GM12878 (cell line): Measurements from ENCODE around the gene GUCY2D. TPM values are rescaled to one million over a fixed set of nuclear protein-coding genes. Genes with fewer than 3 reads are reported as not detected.

Source experiments
- ATAC-seq: fragments of 200-7000 bp; cut with Tn5 transposase; 3 replicates; pipeline ENCODE4 v1.9.1; 2020; ENCODE audit warnings: mild to moderate bottlenecking, moderate library complexity
- BruUV-seq: library from RNA; stranded (reverse); fragments of 400-500 nt; replicated peaks from 2 replicates; lab custom pipeline; 2021; lab: Mats Ljungman, UMichigan
- CTCF ChIA-PET: fragments of 300-600 bp; sonication (Branson Sonifier 250); formaldehyde crosslinking; extraction: SDS; loops from one replicate; lab custom pipeline; 2021; ENCODE audit warnings: inconsistent platforms; lab: Yijun Ruan, JAX
- POLR2A ChIA-PET: fragments of 350-600 bp; formaldehyde crosslinking; extraction: SDS; loops from one replicate; lab custom pipeline; 2021; ENCODE audit warnings: inconsistent platforms; lab: Charles Lee
- RAD21 ChIA-PET: fragments of 300-600 bp; sonication (Branson Sonifier 250); formaldehyde crosslinking; loops from one replicate; lab custom pipeline; 2023; ENCODE audit warnings: antibody characterized with exemption; ENCODE audit not compliant: unreplicated experiment; lab: Charles Lee
- SMC1A ChIA-PET: fragments of 300-600 bp; sonication (Branson Sonifier 250); formaldehyde crosslinking; loops from one replicate; lab custom pipeline; 2023; ENCODE audit not compliant: unreplicated experiment, uncharacterized antibody; lab: Charles Lee
- DNase-seq: peaks from one replicate; pipeline ENCODE4 v3.0.0-alpha.2; 2011; ENCODE audit warnings: low read depth, low spot score
- FAIRE-seq: peaks from 3 replicates; lab custom pipeline; 2011; peaks lifted over from hg19 to GRCh38; lab: Jason Lieb, UNC
- H2AFZ ChIP-seq: 2 replicates; pipeline ENCODE4 v1.6.0; 2011; ENCODE audit warnings: low read depth, low read length, control low read depth; ENCODE audit not compliant: control insufficient read depth
- H3K27ac ChIP-seq: 2 replicates; pipeline ENCODE4 v1.5.1; 2011; ENCODE audit warnings: control low read depth; ENCODE audit not compliant: control insufficient read depth, insufficient read depth
- H3K27me3 ChIP-seq, 2 experiments: replicated peaks in 1 of 2; 2 replicates each; pipeline versions ENCODE4 v1.6.0 to v1.6.1; 2011; ENCODE audit warnings: low read length in 1 of 2; ENCODE audit not compliant: control insufficient read depth in 2 of 2, insufficient read depth in 2 of 2
- H3K36me3 ChIP-seq, 2 experiments: 2 replicates each; pipeline ENCODE4 v1.5.1; 2011; ENCODE audit warnings: low read length in 1 of 2; ENCODE audit not compliant: control insufficient read depth in 2 of 2, insufficient read depth in 2 of 2
- H3K4me1 ChIP-seq: 2 replicates; pipeline ENCODE4 v1.6.1; 2011; ENCODE audit warnings: mild to moderate bottlenecking, low read length, moderate library complexity, mixed read lengths; ENCODE audit not compliant: control insufficient read depth, insufficient read depth
- H3K4me2 ChIP-seq: 2 replicates; pipeline ENCODE4 v1.6.0; 2011; ENCODE audit warnings: control low read depth; ENCODE audit not compliant: control insufficient read depth, insufficient read depth
- H3K4me3 ChIP-seq: fragments of 200-600 bp; sonication (generic); 2 replicates; pipeline ENCODE4 v1.5.1; 2016
- H3K79me2 ChIP-seq: 2 replicates; pipeline ENCODE4 v1.6.0; 2011; ENCODE audit warnings: low read length; ENCODE audit not compliant: control insufficient read depth, insufficient read depth
- H3K9ac ChIP-seq: 2 replicates; pipeline ENCODE4 v1.8.0; 2011; ENCODE audit warnings: low read length, control low read depth, mixed read lengths; ENCODE audit not compliant: control insufficient read depth, insufficient read depth
- H3K9me3 ChIP-seq: replicated peaks from 3 replicates; pipeline ENCODE4 v1.5.1; 2011; ENCODE audit warnings: mild to moderate bottlenecking, low read length; ENCODE audit not compliant: control insufficient read depth, insufficient read depth
- H4K20me1 ChIP-seq: 2 replicates; pipeline ENCODE4 v1.6.0; 2011; ENCODE audit not compliant: control insufficient read depth, insufficient read depth
- ASH2L ChIP-seq: fragments of 300-600, 200-600 bp; sonication (generic); IDR thresholded peaks from 2 replicates; pipeline ENCODE4 v1.6.1; 2017; ENCODE audit warnings: low read depth, mild to moderate bottlenecking, borderline replicate concordance
- BCL11A ChIP-seq: IDR thresholded peaks from 2 replicates; pipeline ENCODE4 v1.6.1; 2011; ENCODE audit warnings: low read depth, low read length
- CHD2 ChIP-seq: IDR thresholded peaks from 2 replicates; pipeline ENCODE4 v1.6.1; 2011; ENCODE audit warnings: low read depth, low read length, improper control_type of control experiment, borderline replicate concordance
- FOXM1 ChIP-seq: IDR thresholded peaks from 2 replicates; pipeline ENCODE4 v1.6.1; 2012; ENCODE audit warnings: low read depth, mild to moderate bottlenecking, inconsistent platforms, low read length, moderate library complexity
- NFIC ChIP-seq: IDR thresholded peaks from 2 replicates; pipeline ENCODE4 v1.6.1; 2012; ENCODE audit warnings: low read depth, mild to moderate bottlenecking, inconsistent platforms, low read length, moderate library complexity
- NR2C1 ChIP-seq: fragments of 450-650 bp; IDR thresholded peaks from 2 replicates; pipeline ENCODE4 v1.6.1; 2017; ENCODE audit warnings: antibody characterized with exemption, mild to moderate bottlenecking, moderate library complexity
- RAD51 ChIP-seq: fragments of 450-650 bp; IDR thresholded peaks from 2 replicates; pipeline ENCODE4 v1.6.1; 2016; ENCODE audit warnings: moderate library complexity, mild to moderate bottlenecking, inconsistent platforms
- RBBP5 ChIP-seq: fragments of 200-600 bp; sonication (generic); conservative IDR thresholded peaks from 2 replicates; pipeline ENCODE4 v1.6.1; 2016
- SIN3A ChIP-seq: IDR thresholded peaks from 2 replicates; pipeline ENCODE4 v1.6.1; 2012; ENCODE audit warnings: low read depth, low read length, improper control_type of control experiment
- TARDBP ChIP-seq: IDR thresholded peaks from 2 replicates; pipeline ENCODE4 v1.6.1; 2016; ENCODE audit warnings: borderline replicate concordance
- ZNF217 ChIP-seq: fragments of 450-650 bp; IDR thresholded peaks from 2 replicates; pipeline ENCODE4 v1.6.1; 2017; ENCODE audit warnings: antibody characterized with exemption, mild to moderate bottlenecking
- WGBS: methylation state at CpG from one replicate; pipeline ENCODE4 v1.1.6; 2016; ENCODE audit warnings: low lambda C conversion rate; ENCODE audit not compliant: insufficient replicate concordance, insufficient coverage; ENCODE audit errors: missing lambda C conversion rate; 5-methylcytosine and 5-hydroxymethylcytosine counted together
- in situ Hi-C: fragments of 300-500 bp; cut with MboI; formaldehyde crosslinking; loops from 9 replicates; pipeline ENCODE4 v1.14.3; 2018; ENCODE audit warnings: mixed read lengths
- intact Hi-C: fragments of 100-400 bp; cut with micrococcal nuclease; formaldehyde crosslinking; loops from one replicate; pipeline ENCODE4 v1.14.2; 2022; ENCODE audit not compliant: unreplicated experiment
- polyA plus RNA-seq, 11 experiments: library from polyadenylated mRNA; depleted of rRNA in 4 of 11; unstranded in 6 of 11; stranded (reverse) in 5 of 11; fragments of >200 nt; fragmentation: Nextera tagmentation in 4 of 11; fragmentation: Illumina TruSeq in 1 of 11; extraction: Ambion mirVana in 4 of 11; extraction: Trizol in 1 of 11; gene quantifications; 1 replicate in 1 of 11; 2 replicates in 10 of 11; pipeline versions ENCODE4 v1.2.1 to v1.2.3, GENCODE V29; 2011 to 2016; ENCODE audit warnings: inconsistent platforms in 2 of 11, missing spikeins in 2 of 11, low read depth in 1 of 11
- total RNA-seq, 4 experiments: library from RNA; depleted of rRNA in 3 of 4; stranded (reverse); fragments of >200 nt in 3 of 4; fragmentation: Illumina TruSeq in 1 of 4; extraction: Trizol in 1 of 4; gene quantifications; 2 replicates each; pipeline versions ENCODE4 v1.2.1 to v1.2.3, GENCODE V29; 2013 to 2021
- TF ChIP-seq, protein P1 (sequence below): fragments of 150-350 bp; IDR thresholded peaks from 2 replicates; pipeline ENCODE4 v1.6.1; 2014; ENCODE audit warnings: mild to moderate bottlenecking, low read depth, low read length
- TF ChIP-seq, protein P2 (sequence below): IDR thresholded peaks from 2 replicates; pipeline ENCODE4 v1.6.1; 2011; ENCODE audit warnings: borderline replicate concordance, low read depth, mild to moderate bottlenecking, moderate library complexity, mixed read lengths, low read length; ENCODE audit not compliant: insufficient read depth; ENCODE audit errors: extremely low read length
- TF ChIP-seq, protein P3 (sequence below): fragments of 450-650 bp; IDR thresholded peaks from 2 replicates; pipeline ENCODE4 v1.6.1; 2016; ENCODE audit warnings: mild to moderate bottlenecking
- TF ChIP-seq, protein P4 (sequence below): fragments of 450-650 bp; IDR thresholded peaks from 2 replicates; pipeline ENCODE4 v1.6.1; 2016; ENCODE audit warnings: mild to moderate bottlenecking, moderate library complexity, borderline replicate concordance

Gene GUCY2D
- total and polyA plus RNA-seq, 10 of the 15 experiments (the other 5 are each of a cell fraction or from before 2014, with no cell fraction given): not detected

DNA sequence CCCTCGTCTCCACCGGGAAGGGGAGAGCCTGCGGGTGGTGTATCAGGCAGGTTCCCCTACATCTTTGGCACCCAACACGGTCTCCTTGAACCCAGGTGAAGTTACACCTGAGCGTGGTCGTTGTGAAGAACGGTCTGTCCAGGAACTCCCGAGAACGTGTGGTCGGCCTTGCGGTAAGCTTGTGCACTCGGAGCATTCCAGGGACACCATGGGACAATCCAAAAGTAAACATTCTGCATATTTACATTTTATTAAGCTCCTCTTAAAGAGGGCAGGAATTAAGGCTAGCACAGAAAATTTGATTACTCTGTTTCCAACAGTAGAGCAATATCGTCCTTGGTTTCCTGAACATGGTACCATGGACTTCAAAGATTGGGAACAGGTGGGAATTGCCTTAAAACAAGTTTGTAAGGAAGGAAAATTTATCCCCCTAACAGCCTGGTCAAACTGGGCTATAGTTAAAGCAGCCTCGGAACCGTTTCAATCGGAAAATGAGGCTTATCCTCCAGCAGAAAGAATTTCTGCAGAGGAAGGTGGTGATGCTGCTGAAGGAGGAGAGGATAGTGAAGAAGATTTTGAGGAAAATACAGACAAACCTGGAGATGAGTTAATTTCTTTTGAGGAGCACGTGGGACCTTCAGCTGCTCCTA, 54.7 kb downstream of the GUCY2D start:
- Histone ChIP-seq H3K9ac (no peak overlapping the region), H3K9me3 (no peaks in the 10 kb centered on the region), H3K27ac (no peak overlapping the region), H3K4me1 (peaks cover 14% of the 10 kb centered on the region), H3K4me3 (no peak overlapping the region), H2AFZ (no peak overlapping the region), H3K27me3 (peaks cover 0 to 4% of the 10 kb centered on the region in 2 experiments; a peak in 1 of 4 replicates), H3K4me2 (no peak overlapping the region), H3K79me2 (no peaks in the 10 kb centered on the region), H4K20me1 (no peaks in the 10 kb centered on the region)
- in situ Hi-C loops: no loop called here
- DNase-seq (no peak), FAIRE-seq (no peak)
- ChIA-PET POLR2A (interaction anchor here (0.6 to 1.3 kb wide), 3 partner anchors 13 to 125 kb away, joined by 3 to 4 read pairs (median 3); partner anchors contain the start of genes CNTROB and TRAPPC1), RAD21 (interaction anchor here (0.8 to 4.1 kb wide), 19 partner anchors 15 to 313 kb away, joined by 3 to 21 read pairs (median 6); partner anchors contain the start of genes AURKB, NAA38 and RNF227), SMC1A (interaction anchor here (0.6 to 4.0 kb wide), 26 partner anchors 15 to 314 kb away, joined by 3 to 31 read pairs (median 4); partner anchors contain the start of genes ALOX15B, ALOXE3, CNTROB and GUCY2D)
- intact Hi-C loops: loop anchor here (1.0 to 5.0 kb wide), 5 partner anchors 40 to 315 kb away; partner anchors contain the start of gene NAA38
- 77% methylated on average over 17 of the region's 17 CpGs for WGBS
- no TSS peak for BruUV-seq
- TF ChIP-seq, protein P1, sequence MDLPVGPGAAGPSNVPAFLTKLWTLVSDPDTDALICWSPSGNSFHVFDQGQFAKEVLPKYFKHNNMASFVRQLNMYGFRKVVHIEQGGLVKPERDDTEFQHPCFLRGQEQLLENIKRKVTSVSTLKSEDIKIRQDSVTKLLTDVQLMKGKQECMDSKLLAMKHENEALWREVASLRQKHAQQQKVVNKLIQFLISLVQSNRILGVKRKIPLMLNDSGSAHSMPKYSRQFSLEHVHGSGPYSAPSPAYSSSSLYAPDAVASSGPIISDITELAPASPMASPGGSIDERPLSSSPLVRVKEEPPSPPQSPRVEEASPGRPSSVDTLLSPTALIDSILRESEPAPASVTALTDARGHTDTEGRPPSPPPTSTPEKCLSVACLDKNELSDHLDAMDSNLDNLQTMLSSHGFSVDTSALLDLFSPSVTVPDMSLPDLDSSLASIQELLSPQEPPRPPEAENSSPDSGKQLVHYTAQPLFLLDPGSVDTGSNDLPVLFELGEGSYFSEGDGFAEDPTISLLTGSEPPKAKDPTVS: no peak
- TF ChIP-seq TARDBP (no peak), NFIC (no peak), CHD2 (no peak), ZNF217 (no peak), BCL11A (no peak), RAD51 (no peak), FOXM1 (no peak), NR2C1 (no peak), SIN3A (no peak), ASH2L (no peak), RBBP5 (no peak)
- TF ChIP-seq, protein P2, sequence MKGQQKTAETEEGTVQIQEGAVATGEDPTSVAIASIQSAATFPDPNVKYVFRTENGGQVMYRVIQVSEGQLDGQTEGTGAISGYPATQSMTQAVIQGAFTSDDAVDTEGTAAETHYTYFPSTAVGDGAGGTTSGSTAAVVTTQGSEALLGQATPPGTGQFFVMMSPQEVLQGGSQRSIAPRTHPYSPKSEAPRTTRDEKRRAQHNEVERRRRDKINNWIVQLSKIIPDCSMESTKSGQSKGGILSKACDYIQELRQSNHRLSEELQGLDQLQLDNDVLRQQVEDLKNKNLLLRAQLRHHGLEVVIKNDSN: no peak
- TF ChIP-seq, protein P3, sequence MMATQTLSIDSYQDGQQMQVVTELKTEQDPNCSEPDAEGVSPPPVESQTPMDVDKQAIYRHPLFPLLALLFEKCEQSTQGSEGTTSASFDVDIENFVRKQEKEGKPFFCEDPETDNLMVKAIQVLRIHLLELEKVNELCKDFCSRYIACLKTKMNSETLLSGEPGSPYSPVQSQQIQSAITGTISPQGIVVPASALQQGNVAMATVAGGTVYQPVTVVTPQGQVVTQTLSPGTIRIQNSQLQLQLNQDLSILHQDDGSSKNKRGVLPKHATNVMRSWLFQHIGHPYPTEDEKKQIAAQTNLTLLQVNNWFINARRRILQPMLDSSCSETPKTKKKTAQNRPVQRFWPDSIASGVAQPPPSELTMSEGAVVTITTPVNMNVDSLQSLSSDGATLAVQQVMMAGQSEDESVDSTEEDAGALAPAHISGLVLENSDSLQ: no peak
- TF ChIP-seq, protein P4, sequence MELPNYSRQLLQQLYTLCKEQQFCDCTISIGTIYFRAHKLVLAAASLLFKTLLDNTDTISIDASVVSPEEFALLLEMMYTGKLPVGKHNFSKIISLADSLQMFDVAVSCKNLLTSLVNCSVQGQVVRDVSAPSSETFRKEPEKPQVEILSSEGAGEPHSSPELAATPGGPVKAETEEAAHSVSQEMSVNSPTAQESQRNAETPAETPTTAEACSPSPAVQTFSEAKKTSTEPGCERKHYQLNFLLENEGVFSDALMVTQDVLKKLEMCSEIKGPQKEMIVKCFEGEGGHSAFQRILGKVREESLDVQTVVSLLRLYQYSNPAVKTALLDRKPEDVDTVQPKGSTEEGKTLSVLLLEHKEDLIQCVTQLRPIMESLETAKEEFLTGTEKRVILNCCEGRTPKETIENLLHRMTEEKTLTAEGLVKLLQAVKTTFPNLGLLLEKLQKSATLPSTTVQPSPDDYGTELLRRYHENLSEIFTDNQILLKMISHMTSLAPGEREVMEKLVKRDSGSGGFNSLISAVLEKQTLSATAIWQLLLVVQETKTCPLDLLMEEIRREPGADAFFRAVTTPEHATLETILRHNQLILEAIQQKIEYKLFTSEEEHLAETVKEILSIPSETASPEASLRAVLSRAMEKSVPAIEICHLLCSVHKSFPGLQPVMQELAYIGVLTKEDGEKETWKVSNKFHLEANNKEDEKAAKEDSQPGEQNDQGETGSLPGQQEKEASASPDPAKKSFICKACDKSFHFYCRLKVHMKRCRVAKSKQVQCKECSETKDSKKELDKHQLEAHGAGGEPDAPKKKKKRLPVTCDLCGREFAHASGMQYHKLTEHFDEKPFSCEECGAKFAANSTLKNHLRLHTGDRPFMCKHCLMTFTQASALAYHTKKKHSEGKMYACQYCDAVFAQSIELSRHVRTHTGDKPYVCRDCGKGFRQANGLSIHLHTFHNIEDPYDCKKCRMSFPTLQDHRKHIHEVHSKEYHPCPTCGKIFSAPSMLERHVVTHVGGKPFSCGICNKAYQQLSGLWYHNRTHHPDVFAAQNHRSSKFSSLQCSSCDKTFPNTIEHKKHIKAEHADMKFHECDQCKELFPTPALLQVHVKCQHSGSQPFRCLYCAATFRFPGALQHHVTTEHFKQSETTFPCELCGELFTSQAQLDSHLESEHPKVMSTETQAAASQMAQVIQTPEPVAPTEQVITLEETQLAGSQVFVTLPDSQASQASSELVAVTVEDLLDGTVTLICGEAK: no peak
- TF ChIP-seq, all 136 proteins: peak for 0
- H3K36me3 ChIP-seq: no peaks in the 10 kb centered on the region
- no peak for ATAC-seq
- CTCF ChIA-PET: interaction anchor here (0.6 to 8.3 kb wide), 44 partner anchors 10 to 369 kb away, joined by 3 to 159 read pairs (median 6); partner anchors contain the start of genes ALOX12B, ALOX15B, ALOXE3 and CNTROB
